Gastroesophageal sphincter (tissue), 4 donors: Measurements from ENCODE around the gene HS3ST5. TPM values are rescaled to one million over a fixed set of nuclear protein-coding genes. Genes with fewer than 3 reads are reported as not detected.

Source experiments
- ATAC-seq: fragments of 150-250 bp; one replicate; pipeline ENCODE4 v1.9.1; 2016; ENCODE audit warnings: mild to moderate bottlenecking, moderate library complexity
- H3K27ac ChIP-seq, 4 donors: fragments of 200-600 bp; sonication (generic) in 3 of 4; 1 replicate in 3 of 4; 2 replicates in 1 of 4; pipeline ENCODE4 v1.5.1; 2016 to 2019
- H3K27me3 ChIP-seq: fragments of 200-600 bp; sonication (generic); one replicate; pipeline ENCODE4 v1.5.1; 2019
- H3K36me3 ChIP-seq, 2 donors: fragments of 200-600 bp; sonication (generic); one replicate each; pipeline ENCODE4 v1.5.1; 2019; ENCODE audit warnings: control low read depth in 1 of 2
- H3K4me1 ChIP-seq, 3 donors: fragments of 200-600 bp; sonication (generic); 1 replicate in 2 of 3; 2 replicates in 1 of 3; pipeline ENCODE4 v1.5.1; 2016 to 2019; ENCODE audit warnings: control low read depth in 2 of 3
- H3K4me3 ChIP-seq, 2 donors: fragments of 200-600 bp; sonication (generic); one replicate each; pipeline ENCODE4 v1.5.1; 2019; ENCODE audit warnings: mild to moderate bottlenecking in 1 of 2, moderate library complexity in 1 of 2
- H3K9me3 ChIP-seq, 3 donors: fragments of 200-600 bp; sonication (generic); one replicate each; pipeline ENCODE4 v1.5.1; 2017 to 2019; ENCODE audit warnings: control low read depth in 2 of 3
- EP300 ChIP-seq: sonication (generic); formaldehyde crosslinking; IDR thresholded peaks from one replicate; pipeline ENCODE4 v1.6.1; 2017; ENCODE audit warnings: antibody characterized with exemption, mild to moderate bottlenecking
- POLR2A ChIP-seq, 2 donors: fragments of 450-650 bp; IDR thresholded peaks; one replicate each; pipeline ENCODE4 v1.6.1; 2017; ENCODE audit warnings: antibody characterized with exemption in 2 of 2, mild to moderate bottlenecking in 2 of 2, moderate library complexity in 1 of 2
- POLR2AphosphoS5 ChIP-seq: sonication (generic); formaldehyde crosslinking; IDR thresholded peaks from one replicate; pipeline ENCODE4 v1.6.1; 2017; ENCODE audit warnings: antibody characterized with exemption
- WGBS, 2 donors: methylation state at CpG; one replicate each; pipeline ENCODE4 v1.1.5; 2018; ENCODE audit warnings: low coverage in 1 of 2; 5-methylcytosine and 5-hydroxymethylcytosine counted together
- total RNA-seq, 4 donors: library from RNA; depleted of rRNA; stranded (reverse); fragments of >200 nt; gene quantifications; one replicate each; pipeline ENCODE4 v1.1.0, GENCODE V29; 2016
- TF ChIP-seq, protein P1 (sequence below), 4 experiments: fragments of 200-600 bp in 2 of 4; fragments of 450-650 bp in 2 of 4; sonication (generic) in 1 of 4; IDR thresholded peaks; one replicate each; pipeline ENCODE4 v1.5.1; 2017 to 2019; ENCODE audit warnings: antibody characterized with exemption in 4 of 4, mild to moderate bottlenecking in 2 of 4, moderate library complexity in 2 of 4

Gene HS3ST5
- total RNA-seq, 4 donors from 2014 or later = 0.13 TPM; not detected in 3

- no peak for ATAC-seq
- Histone ChIP-seq H3K4me1 (no peaks in the 10 kb centered on the region), H3K9me3 (no peaks in the 10 kb centered on the region), H3K27me3 (no peaks in the 10 kb centered on the region), H3K36me3 (no peaks in the 10 kb centered on the region), H3K4me3 (no peak overlapping the region), H3K27ac (no peak overlapping the region)
- TF ChIP-seq POLR2AphosphoS5 (no peak), POLR2A (IDR thresholded peaks at IDR 0.05) (no peak)
- TF ChIP-seq, protein P1, sequence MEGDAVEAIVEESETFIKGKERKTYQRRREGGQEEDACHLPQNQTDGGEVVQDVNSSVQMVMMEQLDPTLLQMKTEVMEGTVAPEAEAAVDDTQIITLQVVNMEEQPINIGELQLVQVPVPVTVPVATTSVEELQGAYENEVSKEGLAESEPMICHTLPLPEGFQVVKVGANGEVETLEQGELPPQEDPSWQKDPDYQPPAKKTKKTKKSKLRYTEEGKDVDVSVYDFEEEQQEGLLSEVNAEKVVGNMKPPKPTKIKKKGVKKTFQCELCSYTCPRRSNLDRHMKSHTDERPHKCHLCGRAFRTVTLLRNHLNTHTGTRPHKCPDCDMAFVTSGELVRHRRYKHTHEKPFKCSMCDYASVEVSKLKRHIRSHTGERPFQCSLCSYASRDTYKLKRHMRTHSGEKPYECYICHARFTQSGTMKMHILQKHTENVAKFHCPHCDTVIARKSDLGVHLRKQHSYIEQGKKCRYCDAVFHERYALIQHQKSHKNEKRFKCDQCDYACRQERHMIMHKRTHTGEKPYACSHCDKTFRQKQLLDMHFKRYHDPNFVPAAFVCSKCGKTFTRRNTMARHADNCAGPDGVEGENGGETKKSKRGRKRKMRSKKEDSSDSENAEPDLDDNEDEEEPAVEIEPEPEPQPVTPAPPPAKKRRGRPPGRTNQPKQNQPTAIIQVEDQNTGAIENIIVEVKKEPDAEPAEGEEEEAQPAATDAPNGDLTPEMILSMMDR (IDR thresholded peaks at IDR 0.05) = no peak
- 42 to 43% methylated on average over 1 of the region's 1 CpG for WGBS, 2 donors
Observed at GRCh38 chr6:114158411-114158810, 184.4 kb downstream of the HS3ST5 start.

GRCh38 chr6:114157848-114158247, 185.0 kb downstream of the HS3ST5 start:
- Histone ChIP-seq H3K27ac (no peak overlapping the region), H3K9me3 (no peaks in the 10 kb centered on the region), H3K27me3 (no peaks in the 10 kb centered on the region), H3K4me3 (no peak overlapping the region), H3K36me3 (no peaks in the 10 kb centered on the region), H3K4me1 (no peaks in the 10 kb centered on the region)
- TF ChIP-seq POLR2AphosphoS5 (no peak), EP300 (no peak), POLR2A (IDR thresholded peaks at IDR 0.05) (no peak)
- TF ChIP-seq, protein P1 (IDR thresholded peaks at IDR 0.05) = no peak
- ATAC-seq = no peak
- 77 to 100% methylated on average over 1 to 2 of the region's 2 CpGs for whole genome bisulfite sequencing, 2 donors

- TF ChIP-seq, protein P1 (IDR thresholded peaks at IDR 0.05) = no peak
- TF ChIP-seq POLR2A (IDR thresholded peaks at IDR 0.05) (no peak), EP300 (no peak), POLR2AphosphoS5 (no peak)
- H3K4me3 ChIP-seq = no peak overlapping the region
- no peaks in the 10 kb centered on the region for H3K36me3 ChIP-seq
- no peaks in the 10 kb centered on the region for H3K4me1 ChIP-seq
- no peaks in the 10 kb centered on the region for H3K27me3 ChIP-seq
- H3K27ac ChIP-seq = no peak overlapping the region
- H3K9me3 ChIP-seq = no peaks in the 10 kb centered on the region
- ATAC-seq = no peak
- WGBS, 2 donors = 34 to 35% methylated on average over 3 of the region's 3 CpGs
Observed at GRCh38 chr6:114155763-114156162, 187.1 kb downstream of the HS3ST5 start.

- TF ChIP-seq POLR2A (IDR thresholded peaks at IDR 0.05) (no peak), EP300 (no peak), POLR2AphosphoS5 (no peak)
- TF ChIP-seq, protein P1 (IDR thresholded peaks at IDR 0.05) = no peak
- H3K27ac ChIP-seq = no peak overlapping the region
- H3K27me3 ChIP-seq = no peaks in the 10 kb centered on the region
- 69 to 82% methylated on average over 2 to 4 of the region's 4 CpGs for WGBS, 2 donors
- H3K36me3 ChIP-seq = no peaks in the 10 kb centered on the region
- no peak for ATAC-seq
- H3K9me3 ChIP-seq = no peaks in the 10 kb centered on the region
- no peak overlapping the region for H3K4me3 ChIP-seq
- H3K4me1 ChIP-seq = no peaks in the 10 kb centered on the region
Observed at GRCh38 chr6:114154812-114155211, 188.0 kb downstream of the HS3ST5 start.

GRCh38 chr6:114153448-114153847, 189.4 kb downstream of the HS3ST5 start:
- no peaks in the 10 kb centered on the region for H3K4me1 ChIP-seq
- H3K27ac ChIP-seq = no peak overlapping the region
- no peaks in the 10 kb centered on the region for H3K36me3 ChIP-seq
- 84 to 89% methylated on average over 3 of the region's 3 CpGs for WGBS, 2 donors
- no peaks in the 10 kb centered on the region for H3K9me3 ChIP-seq
- TF ChIP-seq POLR2AphosphoS5 = no peak
- no peak for TF ChIP-seq POLR2A (IDR thresholded peaks at IDR 0.05)
- TF ChIP-seq EP300 = no peak
- H3K4me3 ChIP-seq = no peak overlapping the region
- ATAC-seq = no peak
- no peaks in the 10 kb centered on the region for H3K27me3 ChIP-seq
